GM12878 (cell line): ENCODE measurements around the gene RHOG. TPM values are rescaled to one million over a fixed set of nuclear protein-coding genes. Genes with fewer than 3 reads are reported as not detected.

Source experiments
- CBX5 ChIP-seq: sonication (generic); IDR thresholded peaks from 2 replicates; pipeline ENCODE4 v1.6.1; 2016; ENCODE audit warnings: low read depth, moderate library complexity, mild to moderate bottlenecking, inconsistent platforms
- E2F4 ChIP-seq: IDR thresholded peaks from 2 replicates; pipeline ENCODE4 v1.6.1; 2012; ENCODE audit warnings: low read depth, low read length, improper control_type of control experiment
- EP300 ChIP-seq, 2 experiments: fragments of 150-350 bp in 1 of 2; IDR thresholded peaks; 2 replicates each; pipeline ENCODE4 v1.6.1; 2011 to 2012; ENCODE audit warnings: low read depth in 2 of 2, low read length in 2 of 2, borderline replicate concordance in 1 of 2, improper control_type of control experiment in 1 of 2, inconsistent platforms in 1 of 2; ENCODE audit not compliant: control insufficient read depth in 1 of 2
- ESRRA ChIP-seq: IDR thresholded peaks from 2 replicates; pipeline ENCODE4 v1.6.1; 2012; ENCODE audit warnings: mild to moderate bottlenecking, low read length, improper control_type of control experiment
- HDAC6 ChIP-seq: fragments of 200-600 bp; sonication (generic); IDR thresholded peaks from one replicate; pipeline ENCODE4 v1.8.0; 2017; ENCODE audit warnings: antibody characterized with exemption; ENCODE audit not compliant: unreplicated experiment
- IKZF1 ChIP-seq: fragments of 450-650 bp; conservative IDR thresholded peaks from 2 replicates; pipeline ENCODE4 v1.6.1; 2017; ENCODE audit warnings: antibody characterized with exemption, mild to moderate bottlenecking
- IKZF2 ChIP-seq, 2 experiments: fragments of 450-650 bp; IDR thresholded peaks; 2 replicates each; pipeline ENCODE4 v1.6.1; 2017; ENCODE audit warnings: mild to moderate bottlenecking in 2 of 2, moderate library complexity in 2 of 2
- MAX ChIP-seq: IDR thresholded peaks from 2 replicates; pipeline ENCODE4 v1.6.1; 2012; ENCODE audit warnings: low read depth, low read length, improper control_type of control experiment
- MTA2 ChIP-seq: fragments of 450-650 bp; IDR thresholded peaks from 2 replicates; pipeline ENCODE4 v1.6.1; 2016; ENCODE audit warnings: low read depth, mild to moderate bottlenecking, moderate library complexity
- MTA3 ChIP-seq: IDR thresholded peaks from 2 replicates; pipeline ENCODE4 v1.6.1; 2012; ENCODE audit warnings: low read length, inconsistent platforms, borderline replicate concordance
- NFXL1 ChIP-seq: fragments of 450-650 bp; IDR thresholded peaks from 2 replicates; pipeline ENCODE4 v1.6.1; 2017; ENCODE audit warnings: antibody characterized with exemption, mild to moderate bottlenecking, borderline replicate concordance
- POLR2A ChIP-seq: IDR thresholded peaks from 2 replicates; pipeline ENCODE4 v1.6.1; 2011; ENCODE audit warnings: low read depth, mild to moderate bottlenecking, low read length
- POU2F2 ChIP-seq: IDR thresholded peaks from 3 replicates; pipeline ENCODE4 v1.6.1; 2011; ENCODE audit warnings: low read depth, mild to moderate bottlenecking, low read length, borderline replicate concordance
- SKIL ChIP-seq: fragments of 450-650 bp; IDR thresholded peaks from 2 replicates; pipeline ENCODE4 v1.6.1; 2017; ENCODE audit warnings: mild to moderate bottlenecking, low read depth, inconsistent platforms; ENCODE audit not compliant: poor library complexity, severe bottlenecking
- SMARCA5 ChIP-seq: fragments of 450-650 bp; IDR thresholded peaks from 2 replicates; pipeline ENCODE4 v1.6.1; 2017; ENCODE audit warnings: mild to moderate bottlenecking
- SP1 ChIP-seq: IDR thresholded peaks from one replicate; pipeline ENCODE4 v1.6.1; 2011; ENCODE audit warnings: low read depth, low read length
- SREBF1 ChIP-seq: IDR thresholded peaks from 2 replicates; pipeline ENCODE4 v1.6.1; 2012; ENCODE audit warnings: mild to moderate bottlenecking, low read length
- SREBF2 ChIP-seq: IDR thresholded peaks from 2 replicates; pipeline ENCODE4 v1.6.1; 2012; ENCODE audit warnings: mild to moderate bottlenecking, low read length
- ZBTB40 ChIP-seq: fragments of 450-650 bp; IDR thresholded peaks from 2 replicates; pipeline ENCODE4 v1.6.1; 2016; ENCODE audit warnings: mild to moderate bottlenecking, moderate library complexity, borderline replicate concordance
- ZNF24 ChIP-seq: fragments of 450-650 bp; IDR thresholded peaks from 2 replicates; pipeline ENCODE4 v1.6.1; 2017; ENCODE audit warnings: antibody characterized with exemption, mild to moderate bottlenecking
- polyA plus RNA-seq, 11 experiments: library from polyadenylated mRNA; depleted of rRNA in 4 of 11; unstranded in 6 of 11; stranded (reverse) in 5 of 11; fragments of >200 nt; fragmentation: Nextera tagmentation in 4 of 11; fragmentation: Illumina TruSeq in 1 of 11; extraction: Ambion mirVana in 4 of 11; extraction: Trizol in 1 of 11; gene quantifications; 1 replicate in 1 of 11; 2 replicates in 10 of 11; pipeline versions ENCODE4 v1.2.1 to v1.2.3, GENCODE V29; 2011 to 2016; ENCODE audit warnings: inconsistent platforms in 2 of 11, missing spikeins in 2 of 11, low read depth in 1 of 11
- total RNA-seq, 4 experiments: library from RNA; depleted of rRNA in 3 of 4; stranded (reverse); fragments of >200 nt in 3 of 4; fragmentation: Illumina TruSeq in 1 of 4; extraction: Trizol in 1 of 4; gene quantifications; 2 replicates each; pipeline versions ENCODE4 v1.2.1 to v1.2.3, GENCODE V29; 2013 to 2021

RHOG gene
- total and polyA plus RNA-seq, 10 of the 15 experiments (the other 5 are each of a cell fraction or from before 2014, with no cell fraction given), result 16.0 to 172 (median 94.8) TPM

GRCh38 chr11:3807909-3808860 lies 32.6 kb downstream of the RHOG start, which contains the start of gene PGAP2 (continued):
- no peak for TF ChIP-seq SKIL
- no peak for TF ChIP-seq EP300 (IDR thresholded peaks at IDR 0.05; ENCODE audit: borderline replicate concordance in 1 of 2, control insufficient read depth in 1 of 2, low read depth in 2 of 2, low read length in 2 of 2)
- TF ChIP-seq CBX5, result no peak
- peak; percentile 46; the same call in 1 of the 2 replicates for TF ChIP-seq POLR2A
- no peak for TF ChIP-seq ESRRA
- TF ChIP-seq MTA3, result no peak
- no peak; the same call in 1 of the 2 replicates for TF ChIP-seq SMARCA5
- no peak for TF ChIP-seq ZNF24
- TF ChIP-seq MTA2, result no peak
- no peak for TF ChIP-seq NFXL1
- TF ChIP-seq IKZF2 (IDR thresholded peaks at IDR 0.05), result peak in 1 of 2 experiments; percentile 28; a peak in 2 of 4 replicates
- peak; percentile 42; the same call in 1 of the 2 replicates for TF ChIP-seq IKZF1
- no peak for TF ChIP-seq POU2F2
- no peak for TF ChIP-seq HDAC6
- TF ChIP-seq SREBF1, result no peak
- no peak for TF ChIP-seq SP1
- TF ChIP-seq MAX, result no peak
- no peak for TF ChIP-seq SREBF2
- no peak for TF ChIP-seq E2F4
- TF ChIP-seq ZBTB40, result peak; percentile 33; the same call in 1 of the 2 replicates
